Mucosa of gallbladder (tissue), 1 donor: ENCODE measurements around the gene TGIF2. TPM values are rescaled to one million over a fixed set of nuclear protein-coding genes. Genes with fewer than 3 reads are reported as not detected.
"Not testable (repeated sequence)": the region's sequence is repeated elsewhere in the genome, so short reads cannot be mapped to it uniquely, and the experiment has no call there.

Experiments
- DNase-seq: peaks from one replicate; pipeline ENCODE4 v3.0.0-alpha.2; 2020; ENCODE audit warnings: low spot score
- total RNA-seq: library from RNA; stranded (reverse); gene quantifications from one replicate; pipeline ENCODE4 v1.2.1, GENCODE V29; 2021
- donor health status: DM: no; HTN: no; CAD: no.

The TGIF2 gene
- total RNA-seq, 1 donor from 2014 or later: 11.7 TPM

DNA sequence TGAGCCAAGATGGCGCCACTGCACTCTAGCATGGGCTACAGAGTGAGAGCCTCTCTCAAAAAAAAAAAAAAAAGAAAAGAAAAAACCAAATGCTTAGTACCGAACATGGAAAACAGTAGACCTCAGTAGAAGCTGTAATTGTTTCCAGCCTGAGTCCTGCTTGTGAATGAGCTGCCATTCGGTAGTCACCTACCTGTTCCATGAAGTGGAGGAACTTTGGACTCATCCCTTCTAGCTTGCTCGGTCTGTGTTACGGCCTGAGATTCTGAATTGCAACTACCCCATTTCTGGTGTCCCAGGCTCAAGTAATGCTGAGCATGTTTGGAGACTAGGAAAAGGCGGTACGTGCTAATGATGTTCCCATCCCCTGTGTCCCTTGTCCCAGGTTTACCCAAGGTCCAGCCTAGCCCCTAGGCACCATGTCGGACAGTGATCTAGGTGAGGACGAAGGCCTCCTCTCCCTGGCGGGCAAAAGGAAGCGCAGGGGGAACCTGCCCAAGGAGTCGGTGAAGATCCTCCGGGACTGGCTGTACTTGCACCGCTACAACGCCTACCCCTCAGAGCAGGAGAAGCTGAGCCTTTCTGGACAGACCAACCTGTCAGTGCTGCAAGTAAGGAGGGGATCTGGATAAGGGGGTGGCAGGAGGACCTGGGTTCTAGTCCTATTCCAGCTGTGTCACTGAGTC, 5.1 kb downstream of the TGIF2 start:
- no peak for DNase-seq

DNA sequence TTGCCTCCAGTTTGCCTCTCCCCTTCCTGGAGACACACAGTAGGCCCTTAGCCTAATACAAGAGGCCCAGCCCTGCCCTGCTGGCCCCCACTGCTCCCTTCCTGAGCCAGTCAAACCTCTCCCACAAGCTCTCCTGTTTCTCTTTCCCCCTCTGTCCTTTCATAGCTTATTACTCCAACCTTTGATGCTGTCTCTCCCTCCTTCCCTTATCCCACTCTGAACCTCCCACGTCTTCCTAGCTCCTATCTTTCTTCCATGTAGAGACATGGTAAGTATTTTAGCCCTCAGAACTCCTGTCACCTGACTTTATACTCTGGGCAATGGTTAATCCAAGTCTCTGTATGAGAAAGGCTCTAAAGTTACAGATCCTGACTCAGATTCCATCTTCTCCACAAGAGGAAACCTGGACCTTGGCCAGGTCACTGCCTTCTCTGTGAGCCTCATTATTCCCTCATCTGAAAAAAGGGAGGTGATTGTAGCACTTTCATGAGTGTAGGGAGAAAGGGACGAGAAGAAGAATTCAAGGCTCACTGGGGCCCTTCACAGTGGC, 6.7 kb downstream of the TGIF2 start:
- no peak for DNase-seq

DNA sequence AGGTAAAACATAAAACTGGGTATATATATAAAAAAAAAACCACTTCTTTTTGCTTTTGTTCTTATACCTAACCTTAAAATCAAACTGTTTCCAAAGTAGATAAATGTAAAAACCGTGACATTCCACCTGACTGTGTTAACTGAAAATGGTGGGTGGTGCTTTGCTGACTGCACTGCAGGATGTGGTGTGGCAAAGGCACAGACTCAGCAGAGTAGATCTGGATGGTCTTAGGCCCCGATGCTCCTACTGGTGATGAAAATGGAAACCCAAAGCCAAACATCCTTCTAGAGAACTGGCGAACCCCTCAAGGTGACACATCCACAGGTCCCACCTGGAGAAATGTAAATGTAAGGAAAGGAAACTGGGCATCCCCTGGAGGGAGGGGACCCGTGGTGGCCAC, 8.9 kb downstream of the TGIF2 start:
- no peak for DNase-seq

DNA sequence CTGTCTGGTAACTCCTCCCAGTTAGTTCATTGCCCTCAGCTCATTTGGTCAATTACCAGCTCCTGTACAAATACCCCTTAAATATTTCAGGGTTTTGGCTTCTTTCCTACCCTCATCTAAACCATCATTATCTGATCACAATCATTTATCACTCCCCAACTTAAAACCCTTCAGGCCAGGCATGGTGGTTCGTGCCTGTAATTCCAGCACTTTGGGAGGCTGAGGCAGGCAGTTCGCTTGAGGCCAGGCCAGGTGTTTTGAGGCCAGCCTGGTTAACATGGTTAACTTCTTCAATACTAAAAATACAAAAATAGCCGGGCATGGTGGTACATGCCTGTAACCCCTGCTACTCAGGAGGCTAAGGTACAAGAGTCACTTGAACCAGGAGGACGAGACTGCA, 9.4 kb downstream of the TGIF2 start:
- no peak for DNase-seq

DNA sequence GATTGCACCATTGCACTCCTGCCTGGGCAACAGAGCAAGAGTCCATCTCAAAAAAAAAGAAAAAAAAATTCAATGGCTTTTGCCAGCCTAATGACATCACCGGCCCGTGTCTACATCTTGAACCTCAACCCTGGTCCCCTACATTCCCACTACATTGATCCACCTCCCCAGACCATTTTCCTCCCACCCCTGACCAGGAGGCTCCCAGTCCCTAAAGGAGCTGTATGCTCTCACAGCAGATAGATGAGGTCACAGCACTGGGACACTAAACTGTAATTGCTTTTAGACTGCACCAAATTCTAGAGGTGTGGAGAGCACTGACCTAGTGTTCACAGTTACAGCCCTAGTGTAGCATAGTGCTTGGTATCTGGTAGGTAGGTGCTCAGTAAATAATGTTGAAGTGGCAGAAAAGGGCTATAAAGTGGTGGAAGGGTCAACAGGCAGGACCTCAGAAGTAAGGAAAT, 10.7 kb downstream of the TGIF2 start:
- DNase-seq: no peak

DNA sequence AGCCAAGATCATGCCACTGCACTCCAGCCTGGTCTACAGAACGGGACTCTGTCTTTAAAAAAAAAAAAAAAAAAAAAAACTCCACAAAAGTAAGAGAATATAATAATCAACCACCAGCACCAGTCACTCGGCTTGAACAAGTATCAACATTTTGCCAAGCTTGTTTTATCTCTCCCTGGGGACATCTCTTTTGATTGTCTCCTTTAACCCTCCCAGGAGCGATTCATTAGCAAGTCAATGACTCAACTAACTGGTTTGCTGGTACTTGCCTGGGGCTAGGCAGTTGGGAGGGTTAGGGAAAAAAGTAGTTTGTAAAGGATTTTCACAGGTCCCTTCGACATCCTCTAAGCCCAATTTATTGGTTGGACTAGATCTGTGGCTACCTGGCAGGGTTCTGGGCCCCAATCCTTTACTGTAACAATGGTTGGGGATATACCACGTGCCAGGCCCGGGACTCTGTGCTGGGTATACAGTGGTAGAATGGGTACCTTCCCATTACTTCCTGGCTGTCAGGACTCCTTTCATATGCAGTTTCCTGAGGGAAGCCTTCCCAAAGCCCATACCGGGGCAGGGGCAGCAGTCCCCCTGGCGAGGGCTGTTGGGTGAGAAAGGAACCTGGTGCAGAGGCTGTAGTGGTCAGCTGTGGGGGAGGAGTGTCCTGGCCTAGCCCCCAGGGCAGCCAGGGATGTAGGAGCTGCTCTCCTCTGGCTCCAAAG, 12.2 kb downstream of the TGIF2 start:
- no peak for DNase-seq

DNA sequence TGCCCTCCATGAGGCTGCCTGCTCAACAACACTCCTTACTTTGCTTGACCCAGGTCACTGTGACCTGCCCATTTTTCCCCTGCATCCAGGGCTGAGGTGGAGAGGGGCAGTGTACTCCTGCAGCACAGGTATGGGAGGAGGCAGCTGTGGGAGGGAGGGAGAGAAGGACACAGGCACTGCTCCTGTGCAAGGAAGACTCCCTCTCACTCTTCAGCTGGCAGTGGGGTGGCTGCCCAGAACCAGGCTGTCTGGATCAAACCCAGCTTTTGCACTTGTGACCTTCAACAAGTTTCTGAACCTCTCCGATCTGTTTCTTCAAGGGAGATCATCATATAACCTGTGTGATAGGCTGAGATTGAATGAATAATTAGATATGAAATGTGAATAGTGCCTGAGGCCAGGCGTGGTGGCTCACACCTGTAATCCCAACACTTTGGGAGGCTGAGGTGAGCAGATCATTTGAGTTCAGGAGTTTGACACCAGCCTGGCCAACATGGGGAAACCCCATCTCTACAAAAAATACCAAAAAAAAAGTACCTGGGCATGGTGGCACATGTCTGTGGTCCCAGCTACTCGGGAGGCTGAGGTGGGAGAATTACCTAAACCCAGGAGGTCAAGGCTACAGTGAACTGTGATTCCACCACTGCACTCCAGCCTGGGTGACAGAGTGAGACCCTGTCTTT, 14.1 kb downstream of the TGIF2 start:
- DNase-seq: no peak

DNA sequence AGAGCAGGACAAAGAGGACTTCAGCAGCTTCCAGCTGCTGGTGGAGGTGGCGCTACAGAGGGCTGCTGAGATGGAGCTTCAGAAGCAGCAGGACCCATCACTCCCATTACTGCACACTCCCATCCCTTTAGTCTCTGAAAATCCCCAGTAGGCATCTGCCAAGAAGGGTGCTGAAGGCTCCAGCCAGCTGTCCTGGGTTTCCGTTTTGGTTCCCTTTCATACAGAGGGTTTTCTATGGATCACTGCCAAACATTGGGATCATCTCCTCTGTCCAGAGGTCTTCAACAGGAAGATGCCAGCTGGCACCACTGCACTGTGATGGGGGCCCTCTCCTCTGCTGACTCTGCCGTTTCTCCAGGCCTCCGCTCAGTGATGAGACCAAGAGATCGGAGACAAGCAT, 17.9 kb downstream of the TGIF2 start:
- no peak for DNase-seq

DNA sequence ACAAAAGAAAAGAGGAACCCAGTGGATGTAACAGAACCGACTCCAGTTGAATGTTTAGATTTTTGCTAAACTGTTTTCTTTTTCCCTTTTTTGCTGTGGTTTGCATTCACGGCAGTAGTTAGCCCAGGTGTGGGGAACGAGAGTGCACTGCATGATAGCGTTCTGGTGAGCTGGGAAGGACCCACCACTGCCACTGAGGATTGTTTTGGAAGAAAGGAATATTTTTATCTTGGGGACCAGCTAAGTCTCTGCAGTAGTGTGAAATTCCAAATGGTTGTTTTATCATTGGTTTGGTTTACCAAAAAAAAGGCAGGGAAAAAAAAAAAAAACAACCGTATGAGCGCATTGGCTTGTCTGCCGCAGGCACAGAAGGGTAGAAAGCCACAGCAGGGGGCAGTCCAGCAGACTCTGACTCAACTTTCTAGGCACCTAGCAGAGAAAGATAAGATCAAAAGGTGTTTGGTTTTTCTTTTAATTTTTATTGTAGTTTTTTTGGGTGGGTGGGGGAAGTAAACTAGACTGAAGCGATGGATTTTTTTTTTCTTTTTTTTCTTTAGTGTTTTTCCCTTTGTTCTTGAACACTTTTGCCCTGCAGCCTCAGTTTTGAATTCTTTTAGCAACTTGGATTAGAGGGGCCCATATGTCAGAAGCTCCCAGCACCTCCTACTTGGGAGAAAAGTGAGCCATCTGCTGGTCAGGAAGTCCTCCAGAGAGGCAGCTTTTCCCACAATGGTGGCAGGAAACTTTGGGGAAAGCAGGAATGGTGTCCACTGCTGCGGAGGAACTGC, 18.7 kb downstream of the TGIF2 start:
- peak; percentile 45 for DNase-seq

DNA sequence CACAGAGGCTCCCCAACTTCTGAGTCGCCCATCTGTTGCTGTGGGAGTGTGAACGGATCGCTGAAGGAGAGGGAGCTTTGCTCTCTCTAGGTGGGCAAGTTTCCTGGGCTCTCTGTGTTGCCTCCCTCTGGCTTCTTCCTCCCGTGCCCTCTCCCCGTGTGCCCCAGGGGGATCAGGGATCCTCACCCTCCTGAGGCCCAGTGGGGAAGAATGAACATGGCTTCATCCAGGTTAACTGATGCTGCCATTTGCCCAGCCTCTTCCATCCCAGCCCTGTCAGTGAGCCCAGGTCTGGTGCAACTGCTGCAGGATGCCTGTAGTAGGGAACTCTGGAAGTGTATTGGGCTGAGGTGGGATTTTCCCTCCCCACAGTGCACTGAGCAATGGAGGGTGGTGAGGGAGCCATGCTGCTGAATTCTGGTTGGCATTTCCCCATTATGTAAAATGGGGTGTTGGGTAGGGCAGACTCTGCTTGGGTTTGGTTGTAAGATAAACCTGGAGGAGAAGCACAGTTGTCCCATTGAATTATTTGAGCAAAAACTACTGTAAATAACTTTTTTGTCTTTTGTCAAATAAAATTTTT, 20.0 kb downstream of the TGIF2 start:
- no peak for DNase-seq

DNA sequence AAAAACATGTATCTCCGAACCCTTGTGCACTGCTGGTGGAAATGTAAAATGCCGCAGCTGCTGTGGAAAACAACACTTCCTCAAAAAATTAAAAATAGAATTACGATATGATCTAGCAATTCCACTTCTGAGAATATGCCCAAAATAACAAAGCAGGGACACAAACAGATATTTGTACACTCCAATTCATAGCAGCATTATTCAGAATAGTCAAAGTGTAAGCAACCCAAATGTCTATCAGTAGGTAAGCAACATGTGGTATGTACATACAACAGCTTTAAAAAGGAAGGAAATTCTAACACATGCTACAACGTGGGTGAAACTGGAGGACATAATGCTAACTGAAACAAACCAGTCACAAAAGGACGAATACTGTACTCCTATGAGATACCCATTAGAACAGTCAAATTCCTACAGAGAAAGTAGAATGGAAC, 26.5 kb downstream of the TGIF2 start:
- no peak for DNase-seq

DNA sequence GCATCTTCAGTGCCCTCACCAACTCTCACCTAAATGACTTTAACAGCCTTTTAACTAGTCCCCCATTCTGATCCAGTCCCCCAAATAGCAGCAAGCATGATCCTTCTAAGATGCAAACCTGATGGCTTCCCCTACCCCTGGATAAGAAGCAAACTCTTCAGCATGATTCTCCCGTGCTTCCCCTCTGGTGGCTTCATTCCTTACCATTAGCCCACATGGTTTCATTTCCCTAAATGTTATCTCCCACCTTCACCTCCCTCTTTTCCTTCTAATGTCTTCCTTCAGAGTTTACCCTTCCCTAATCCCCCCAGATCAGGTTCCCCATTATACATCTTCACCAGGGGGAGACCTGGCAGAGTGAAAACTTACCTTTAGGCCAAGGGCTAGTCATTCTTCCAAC, 28.1 kb downstream of the TGIF2 start:
- DNase-seq: no peak

DNA sequence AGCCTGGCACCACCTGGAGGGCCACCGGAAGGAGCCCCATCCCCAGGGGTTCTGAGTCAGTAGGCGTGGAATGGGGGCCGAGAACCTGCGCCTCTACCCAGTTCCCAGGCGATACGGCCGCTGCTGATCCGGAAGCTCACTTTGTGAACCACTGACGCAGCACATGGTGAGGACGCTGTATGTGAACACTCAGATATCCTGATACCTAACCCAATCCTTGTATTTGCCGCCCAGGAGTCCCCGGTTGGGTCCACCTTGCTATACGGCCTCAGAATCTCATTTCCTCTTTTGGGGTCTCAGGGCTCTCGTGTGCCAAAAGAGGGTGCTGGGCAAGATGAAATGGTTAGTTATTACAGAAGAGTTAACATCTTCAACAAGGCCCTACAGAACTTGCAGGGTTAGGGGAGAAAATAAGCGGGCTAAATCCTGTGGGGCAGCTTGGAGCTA, 31.6 kb downstream of the TGIF2 start:
- DNase-seq: peak; percentile 31

DNA sequence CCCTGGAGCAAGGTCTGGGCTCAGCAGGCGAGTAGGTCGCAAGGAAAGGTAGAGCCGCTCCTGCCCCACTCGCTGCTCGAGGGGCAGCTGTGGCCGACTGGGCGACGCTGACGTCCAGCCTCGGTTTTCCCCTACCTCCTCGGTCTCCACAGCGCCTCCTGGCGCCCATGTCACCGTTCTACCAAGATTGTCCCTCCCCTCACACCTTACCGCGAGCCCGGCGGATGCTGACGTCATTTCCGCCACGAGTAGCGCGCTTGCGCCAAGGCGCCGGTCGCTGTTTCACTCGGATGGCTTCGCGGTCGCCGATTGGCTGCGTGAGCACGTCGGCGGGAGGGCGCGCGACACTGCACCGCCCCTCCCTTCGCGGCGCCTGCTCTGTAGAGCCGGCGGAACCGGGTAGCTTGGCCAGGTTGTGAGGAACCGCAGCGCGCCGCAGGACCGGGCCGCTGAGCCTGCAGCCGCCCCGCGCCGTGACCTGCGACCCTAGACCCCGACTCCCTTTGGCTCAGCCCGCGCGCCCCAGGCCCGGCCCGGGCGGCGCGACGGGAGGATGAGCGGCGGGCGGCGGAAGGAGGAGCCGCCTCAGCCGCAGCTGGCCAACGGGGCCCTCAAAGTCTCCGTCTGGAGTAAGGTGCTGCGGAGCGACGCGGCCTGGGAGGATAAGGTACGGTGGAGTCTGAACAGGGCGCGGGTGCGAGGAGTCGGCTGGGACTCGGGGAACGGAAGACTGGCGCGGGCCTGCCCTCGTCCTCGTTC, 32.2 kb downstream of the TGIF2 start, which contains the start of gene RAB5IF:
Gene RAB5IF (plus strand): TSS at position 381 of the 759 bp plus-strand sequence. CDS start 173 bp downstream, at position 554.
- DNase-seq: peak; percentile 99

DNA sequence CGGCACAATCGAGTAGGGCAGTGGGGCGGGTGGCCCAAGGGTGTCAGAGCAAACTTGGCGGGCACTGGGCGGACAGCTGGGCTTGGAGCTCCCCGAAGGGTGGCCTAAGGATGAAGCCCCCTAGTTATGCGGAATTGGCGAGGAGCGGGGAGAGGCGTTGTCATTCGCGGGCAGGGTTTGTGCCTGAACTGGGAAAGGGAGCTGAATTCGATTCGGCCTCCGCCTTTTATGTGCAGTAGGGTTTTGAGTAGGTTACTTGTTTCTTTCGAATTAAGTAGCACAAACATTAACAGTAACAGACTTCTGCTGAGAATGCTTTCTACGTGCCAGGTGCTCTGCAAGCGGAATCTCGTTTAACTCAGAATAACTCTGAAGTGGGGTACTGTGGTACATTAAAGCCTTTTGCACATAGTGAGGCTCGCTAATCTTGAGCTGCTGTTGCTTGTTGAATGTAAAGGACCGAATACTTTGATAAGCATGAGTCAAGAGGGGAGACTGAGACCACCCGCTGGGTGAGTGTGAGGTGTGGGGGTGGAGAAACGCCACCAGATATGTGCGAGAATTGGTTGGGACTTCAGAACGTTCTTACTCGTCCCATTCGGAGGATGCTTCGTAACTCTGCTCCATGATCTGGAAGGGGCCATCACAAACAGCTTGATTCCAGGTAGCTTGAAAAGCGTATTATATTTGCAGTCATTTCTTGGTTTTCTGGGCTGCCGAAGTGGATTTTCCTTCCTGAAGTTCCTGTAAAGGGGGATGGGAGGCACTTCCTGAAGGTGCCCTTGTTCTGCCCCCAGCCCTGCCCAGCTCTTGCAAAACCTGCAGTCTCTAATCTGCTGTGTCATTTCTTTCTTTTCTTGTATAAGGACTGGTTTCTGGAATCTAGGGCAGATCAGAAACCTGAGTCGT, 33.0 kb downstream of the TGIF2 start:
- peak; percentile 18 for DNase-seq

DNA sequence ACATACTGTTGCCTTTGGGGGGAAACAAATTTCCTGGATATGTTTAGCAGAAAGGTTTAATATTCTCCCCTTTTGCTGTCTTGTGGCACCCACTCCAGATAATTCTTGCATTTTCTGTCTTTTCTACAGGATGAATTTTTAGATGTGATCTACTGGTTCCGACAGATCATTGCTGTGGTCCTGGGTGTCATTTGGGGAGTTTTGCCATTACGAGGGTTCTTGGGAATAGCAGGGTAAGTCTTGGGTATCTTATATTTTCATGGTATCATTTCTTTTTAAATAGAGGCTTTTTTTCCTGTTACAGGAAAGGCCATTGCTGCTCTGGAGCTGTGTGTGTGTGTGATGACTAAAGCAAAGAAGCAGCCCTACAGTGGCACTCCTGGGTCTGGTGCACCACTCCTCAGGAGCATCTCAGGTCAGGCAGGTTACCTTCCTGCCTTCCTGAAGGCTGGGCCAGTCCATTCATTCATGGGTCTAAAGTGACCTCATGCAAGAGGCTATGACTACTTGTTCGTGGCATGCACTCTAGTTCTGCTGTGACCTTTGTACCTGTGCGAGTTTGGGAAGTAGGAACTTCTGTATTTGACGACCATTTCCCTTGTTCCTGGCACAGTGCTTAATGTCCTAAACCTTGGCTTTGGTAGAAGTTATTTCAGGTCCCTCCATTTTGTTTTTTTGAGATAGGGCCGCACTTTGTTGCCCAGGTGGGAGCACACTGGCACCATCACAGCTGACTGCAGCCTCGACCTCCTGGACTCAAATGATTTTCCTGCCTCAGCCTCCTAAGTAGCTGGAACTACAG, 34.4 kb downstream of the TGIF2 start:
- peak; percentile 15 for DNase-seq

DNA sequence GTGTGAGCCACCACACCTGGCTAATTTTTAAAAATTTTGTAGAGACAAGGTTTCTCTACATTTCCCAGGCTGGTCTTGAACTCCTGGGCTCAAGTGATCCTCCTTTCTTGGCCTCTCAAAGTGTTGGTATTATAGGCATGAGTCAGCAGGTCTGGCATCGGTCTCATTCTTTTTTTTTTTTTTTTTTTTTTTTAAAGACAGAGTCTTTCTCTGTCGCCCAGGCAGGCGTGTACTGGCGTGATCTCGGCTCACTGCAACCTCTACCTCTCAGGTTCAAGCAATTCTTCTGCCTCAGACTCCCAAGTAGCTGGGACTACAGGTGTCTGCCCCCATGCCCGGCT, 35.0 kb downstream of the TGIF2 start:
- DNase-seq: not testable (repeated sequence)

DNA sequence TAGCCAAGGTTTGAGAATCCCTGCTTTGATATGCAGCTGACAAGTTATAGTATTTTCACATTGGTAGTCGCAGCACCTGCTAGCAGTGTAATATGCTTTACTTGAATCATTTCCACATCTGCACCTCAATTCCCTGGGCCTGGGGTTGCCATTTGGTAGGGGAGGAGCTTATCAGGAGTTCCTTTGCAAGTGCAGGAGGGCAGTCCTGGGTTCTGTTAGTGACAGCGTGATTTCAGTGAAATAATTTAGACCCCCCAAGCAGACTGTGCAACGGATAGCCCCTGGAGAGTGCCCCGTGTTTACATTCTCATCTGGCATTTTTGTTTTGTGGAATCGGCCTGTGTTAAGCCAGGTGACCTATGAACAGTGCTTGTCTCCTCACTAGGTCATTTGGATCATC, 38.2 kb downstream of the TGIF2 start:
- no peak for DNase-seq

DNA sequence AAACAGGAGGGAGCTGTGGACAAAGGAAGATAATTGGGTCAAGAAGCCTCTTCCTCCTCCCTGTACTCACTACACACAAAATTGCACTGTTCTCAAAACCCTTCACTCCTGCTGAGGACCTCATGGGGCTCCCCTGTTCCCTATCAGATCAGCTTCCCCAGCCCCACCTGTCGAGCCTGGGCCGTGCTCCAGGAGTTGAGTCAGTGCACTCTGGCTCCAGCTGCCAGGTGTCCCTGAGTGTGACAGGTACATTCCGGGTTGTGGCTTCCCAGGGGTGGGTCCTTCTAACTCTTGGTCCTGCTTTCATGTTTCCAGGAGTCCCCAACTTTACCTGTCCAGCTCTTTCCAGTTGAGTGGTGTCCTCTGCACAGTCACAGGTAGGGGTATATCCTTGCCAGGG, 40.6 kb downstream of the TGIF2 start:
- DNase-seq: peak; percentile 75
